HPDE6-E6E7 (cell line): Measurements from ENCODE around the gene BDKRB1.
A peak's percentile ranks its signal among the peaks of the same experiment; 100 is the strongest.

ENCODE experiments used
- DNase-seq: peaks from one replicate; pipeline ENCODE4 v3.0.0; 2011; ENCODE audit warnings: missing footprints; ENCODE audit errors: extremely low spot score

BDKRB1 gene

GRCh38 chr14:96261053-96261452, 5.0 kb downstream of the BDKRB1 start:
- DNase-seq = no peak

- DNase-seq = no peak
Measured at GRCh38 chr14:96261772-96262655, 6.0 kb downstream of the BDKRB1 start.

DNA sequence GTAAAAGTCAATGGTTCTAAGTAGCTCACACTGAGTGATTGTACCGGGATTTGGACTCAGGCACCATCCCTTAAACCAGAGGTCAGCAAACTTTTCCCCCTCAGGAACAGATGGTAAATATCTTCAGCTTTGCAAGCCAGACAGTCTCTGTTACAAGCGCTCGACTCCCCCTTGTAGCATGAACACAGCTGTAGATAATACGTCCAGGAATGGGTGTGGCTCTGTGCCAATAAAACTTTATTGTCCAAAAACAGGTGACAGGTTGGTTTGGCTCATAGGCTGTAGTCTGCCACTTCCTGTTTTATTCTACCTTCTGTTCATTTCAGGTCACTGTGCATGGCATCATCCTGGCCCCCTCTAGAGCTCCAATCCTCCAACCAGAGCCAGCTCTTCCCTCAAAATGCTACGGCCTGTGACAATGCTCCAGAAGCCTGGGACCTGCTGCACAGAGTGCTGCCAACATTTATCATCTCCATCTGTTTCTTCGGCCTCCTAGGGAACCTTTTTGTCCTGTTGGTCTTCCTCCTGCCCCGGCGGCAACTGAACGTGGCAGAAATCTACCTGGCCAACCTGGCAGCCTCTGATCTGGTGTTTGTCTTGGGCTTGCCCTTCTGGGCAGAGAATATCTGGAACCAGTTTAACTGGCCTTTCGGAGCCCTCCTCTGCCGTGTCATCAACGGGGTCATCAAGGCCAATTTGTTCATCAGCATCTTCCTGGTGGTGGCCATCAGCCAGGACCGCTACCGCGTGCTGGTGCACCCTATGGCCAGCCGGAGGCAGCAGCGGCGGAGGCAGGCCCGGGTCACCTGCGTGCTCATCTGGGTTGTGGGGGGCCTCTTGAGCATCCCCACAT, 7.6 kb downstream of the BDKRB1 start:
- no peak for DNase-seq

- DNase-seq = no peak
Measured at GRCh38 chr14:96264200-96264553, 8.2 kb downstream of the BDKRB1 start.

- no peak for DNase-seq
Measured at GRCh38 chr14:96264853-96265252, 8.8 kb downstream of the BDKRB1 start.

GRCh38 chr14:96265383-96266095, 9.5 kb downstream of the BDKRB1 start:
- DNase-seq = no peak

- peak; percentile 89 for DNase-seq
Measured at GRCh38 chr14:96267336-96267735, 11.3 kb downstream of the BDKRB1 start.

DNA sequence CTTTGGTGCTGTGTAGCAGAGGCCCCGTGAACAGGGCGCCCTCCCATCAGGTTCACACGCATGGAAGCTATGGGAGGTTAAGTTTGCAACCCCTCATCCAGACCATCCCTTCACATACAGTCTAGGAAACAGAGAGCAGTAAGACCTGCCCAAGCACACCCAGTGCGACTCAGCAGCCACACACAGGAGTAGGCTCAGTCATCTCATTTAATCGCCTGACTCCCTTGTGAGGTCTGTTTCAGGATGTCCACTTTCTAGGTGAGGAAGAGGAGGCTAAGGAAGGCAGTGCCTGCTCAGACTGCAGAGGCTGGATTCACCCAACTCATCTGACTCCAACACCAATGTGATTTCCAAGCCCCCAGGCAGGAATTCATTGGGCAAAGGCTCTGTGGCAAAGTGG, 11.9 kb downstream of the BDKRB1 start:
- peak; percentile 40 for DNase-seq

- DNase-seq = peak; percentile 89
Measured at GRCh38 chr14:96268431-96269358, 12.7 kb downstream of the BDKRB1 start.

DNA sequence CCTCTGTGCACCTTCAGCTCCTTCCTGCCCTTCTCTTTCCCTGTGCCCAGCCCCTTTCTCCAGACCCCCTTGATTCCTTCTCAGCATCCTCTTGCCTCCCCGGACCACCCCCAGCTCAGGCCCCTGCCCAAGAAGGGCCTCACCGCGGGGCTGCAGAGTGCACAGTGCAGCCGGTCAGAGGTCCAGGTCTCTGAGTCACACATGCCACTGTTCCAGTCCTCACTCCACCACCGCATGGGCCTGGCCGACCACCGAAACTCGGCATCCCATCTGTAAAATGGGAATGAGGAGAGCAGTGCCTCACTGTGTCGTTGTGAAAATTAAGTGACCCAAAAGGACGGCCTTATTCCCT, 13.3 kb downstream of the BDKRB1 start:
- no peak for DNase-seq

DNA sequence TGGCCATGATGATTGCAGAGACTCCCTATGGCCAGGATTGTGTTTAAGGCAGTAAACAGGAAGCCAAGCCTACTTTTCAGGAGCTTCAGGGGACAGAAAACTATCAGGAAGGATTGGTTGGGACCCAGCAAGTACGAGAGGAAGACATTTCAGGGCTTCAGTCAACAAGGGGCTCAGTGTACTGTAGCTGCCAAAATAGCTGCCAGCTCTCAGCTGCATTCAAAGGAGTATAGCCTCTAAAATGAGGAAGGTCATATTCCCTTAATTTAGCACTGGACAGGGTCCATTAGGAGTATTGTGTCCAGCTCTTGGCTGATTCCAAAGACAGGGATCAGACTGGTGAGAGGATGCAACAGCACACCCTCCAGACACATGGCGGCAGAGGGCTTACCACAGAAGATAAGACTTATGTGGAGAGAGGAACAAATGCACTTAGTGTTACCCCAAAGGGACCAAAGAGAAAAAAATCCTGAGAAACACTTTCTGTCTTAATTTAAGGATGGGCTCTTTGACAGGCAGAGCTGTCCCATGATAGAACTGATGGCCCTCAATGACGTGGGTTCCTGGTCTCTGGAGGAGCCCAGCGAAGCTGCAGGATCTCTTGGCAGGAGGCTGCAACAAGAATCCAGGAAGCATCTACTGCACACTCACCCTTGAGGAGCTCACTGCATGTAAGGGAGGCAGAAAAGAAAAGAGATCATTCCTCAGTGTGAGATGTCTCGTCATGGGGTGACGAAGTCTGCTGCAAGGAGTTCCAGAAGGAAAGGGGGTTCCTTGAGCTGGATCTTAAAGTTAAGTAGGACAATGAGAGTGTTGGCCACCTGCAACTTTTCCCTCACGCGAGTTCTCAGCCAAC, 14.8 kb downstream of the BDKRB1 start:
- no peak for DNase-seq

GRCh38 chr14:96271421-96271762, 15.4 kb downstream of the BDKRB1 start:
- DNase-seq = peak; percentile 71

- DNase-seq = no peak
Measured at GRCh38 chr14:96272777-96273473, 16.9 kb downstream of the BDKRB1 start.

GRCh38 chr14:96273629-96274028, 17.6 kb downstream of the BDKRB1 start:
- DNase-seq = no peak

DNA sequence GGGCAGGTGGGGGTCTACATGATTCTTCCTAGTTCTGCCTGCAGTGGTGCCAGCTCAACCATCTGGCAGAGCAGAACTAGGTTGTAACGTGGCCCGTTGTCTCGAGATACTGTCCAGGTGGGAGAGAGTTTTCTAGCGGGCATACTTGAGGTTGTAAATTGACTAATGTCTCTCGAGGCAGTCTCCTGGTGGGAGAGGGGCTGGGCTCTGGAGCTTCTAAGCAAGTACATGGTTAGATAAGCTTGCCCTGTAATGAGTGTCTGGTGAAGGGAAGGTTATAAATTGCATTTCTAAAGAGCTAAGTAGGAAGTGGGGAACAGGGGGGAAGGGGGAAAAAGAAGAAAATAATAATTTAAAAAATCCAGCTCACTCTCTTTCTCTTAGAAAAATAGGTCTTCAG, 18.1 kb downstream of the BDKRB1 start:
- DNase-seq = no peak

DNA sequence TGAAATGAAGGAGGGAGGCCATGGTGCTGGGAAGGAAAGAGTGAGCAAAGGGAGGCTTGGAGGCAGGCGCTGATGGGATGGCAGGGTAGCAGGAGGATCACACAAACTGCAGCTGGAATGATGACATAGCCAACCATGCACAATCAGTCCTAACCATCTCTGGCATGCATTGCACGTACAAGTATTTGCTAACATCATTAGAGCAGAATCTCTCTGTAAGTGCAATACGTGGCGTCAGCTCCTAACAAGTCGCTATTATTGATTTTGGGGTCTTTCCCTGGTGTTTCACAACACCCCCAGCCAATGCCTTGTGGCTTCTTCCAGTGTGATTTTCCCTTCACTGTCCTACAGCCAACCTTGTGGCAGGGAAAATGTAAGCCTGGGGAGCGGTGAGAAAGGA, 18.5 kb downstream of the BDKRB1 start:
- DNase-seq = no peak

DNA sequence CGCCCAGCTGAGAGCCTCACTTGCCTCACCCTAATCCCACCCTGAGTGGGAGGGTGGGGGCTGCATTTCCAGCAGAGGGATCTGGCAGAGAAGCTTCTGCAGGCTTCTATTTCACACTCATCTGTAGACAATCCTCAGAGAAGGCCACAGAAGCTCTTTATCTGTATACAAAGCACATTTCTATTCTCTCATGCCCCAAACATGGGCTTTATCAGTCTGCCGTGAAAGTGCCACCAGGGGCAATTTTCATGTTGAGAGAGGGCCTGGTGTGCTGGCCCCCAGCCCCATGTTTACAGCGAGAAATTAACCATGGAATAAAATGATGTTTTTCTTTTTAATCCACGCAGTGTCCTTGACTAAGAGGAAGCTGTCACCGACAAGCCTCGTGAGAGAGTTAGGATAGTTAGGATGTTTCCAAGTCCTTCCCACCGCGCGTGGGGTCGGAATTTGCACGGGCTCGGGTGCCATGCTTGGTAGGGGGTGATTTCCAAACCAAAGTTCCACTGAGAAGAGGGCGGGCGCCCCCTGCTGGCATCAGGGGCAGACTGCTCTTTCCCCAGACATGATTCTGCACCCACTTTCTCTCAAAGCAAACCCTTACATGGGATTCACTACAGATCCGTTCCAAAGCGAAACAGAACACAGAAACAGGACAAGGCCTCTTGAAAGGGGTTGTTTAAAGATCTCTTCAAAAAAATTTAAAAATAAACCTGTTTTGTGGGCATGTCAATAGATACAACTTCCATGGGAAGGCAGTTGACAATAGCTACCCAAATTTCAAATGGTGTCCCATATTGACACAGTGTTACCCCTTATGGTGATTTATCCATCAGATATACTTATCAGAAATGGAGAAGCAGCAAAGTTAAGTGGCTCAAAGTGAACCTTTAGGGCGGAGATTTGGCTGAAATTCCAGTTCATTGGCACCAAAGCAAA, 19.4 kb downstream of the BDKRB1 start:
- DNase-seq = peak; percentile 63

GRCh38 chr14:96277890-96278289, 21.9 kb downstream of the BDKRB1 start:
- no peak for DNase-seq

DNA sequence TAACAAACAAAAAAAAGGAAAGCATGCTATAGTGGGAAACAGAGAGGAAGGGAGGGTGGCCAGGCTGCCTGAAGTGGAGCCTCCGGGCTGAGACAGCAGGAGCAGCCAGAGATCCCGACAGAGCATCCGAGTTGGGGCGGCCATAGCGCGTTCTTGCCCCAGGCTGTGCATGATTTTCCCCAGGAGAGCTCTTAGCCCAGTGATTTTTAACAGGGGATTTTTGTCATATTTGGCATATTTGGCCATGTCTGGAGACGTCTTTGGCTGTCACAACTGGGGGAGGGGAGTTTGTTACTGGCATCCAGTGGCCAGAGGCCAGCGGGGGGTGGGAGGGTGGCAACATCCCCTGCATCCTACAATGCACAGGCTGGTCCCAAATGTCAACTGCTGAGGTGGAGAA, 23.6 kb downstream of the BDKRB1 start:
- no peak for DNase-seq
